ENCODE measurements around the gene STON1.

DNA sequence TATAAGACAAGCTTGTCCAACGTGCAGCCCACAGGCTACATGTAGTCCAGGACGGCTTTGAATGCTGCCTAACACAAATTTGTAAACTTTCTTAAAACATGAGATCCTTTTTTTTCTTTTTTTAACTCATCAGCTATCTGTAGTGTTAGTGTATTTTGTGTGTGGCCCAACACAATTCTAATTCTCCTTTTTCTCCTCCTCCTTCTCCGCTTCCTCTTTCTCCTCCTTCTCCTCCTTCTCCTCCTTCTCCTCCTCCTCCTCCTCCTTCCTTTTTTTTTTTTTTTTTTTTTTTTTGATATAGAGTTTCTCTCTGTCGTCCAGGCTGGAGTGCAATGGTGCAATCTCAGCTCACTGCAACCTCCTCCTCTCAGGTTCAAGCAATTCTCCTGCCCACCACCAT is 48.4 kb downstream of the STON1 start:
- TF ChIP-seq EZH2 (IDR thresholded peaks at IDR 0.05; ENCODE audit: borderline replicate concordance, insufficient read depth, low read length, poor library complexity, severe bottlenecking) (no peak), POLR2AphosphoS5 (IDR thresholded peaks at IDR 0.05) (no peak), EP300 (conservative IDR thresholded peaks at IDR 0.05; ENCODE audit: poor library complexity, severe bottlenecking) (no peak), CTCF (IDR thresholded peaks at IDR 0.05; ENCODE audit: poor library complexity, severe bottlenecking) (no peak), RAD21 (conservative IDR thresholded peaks at IDR 0.05) (no peak), TAF1 (IDR thresholded peaks at IDR 0.05; ENCODE audit: low read depth) (no peak)

All from neural cell (in vitro differentiated cells).